AG10803 (cell line): ENCODE data around the gene KIF5A.

Experiments used
- DNase-seq: peaks from one replicate; pipeline ENCODE4 v3.0.0; 2010; ENCODE audit warnings: low read depth
- H3K4me3 ChIP-seq: 2 replicates; pipeline ENCODE4 v1.5.1; 2011; ENCODE audit warnings: mild to moderate bottlenecking, low read length, control low read depth
- TF ChIP-seq, protein P1 (sequence below): conservative IDR thresholded peaks from 2 replicates; pipeline ENCODE4 v1.5.1; 2011; ENCODE audit warnings: mild to moderate bottlenecking, low read length, control low read depth, inconsistent platforms

KIF5A gene

GRCh38 chr12:57579677-57580465 is 30.0 kb downstream of the KIF5A start:
- DNase-seq, result no peak
- TF ChIP-seq, protein P1, sequence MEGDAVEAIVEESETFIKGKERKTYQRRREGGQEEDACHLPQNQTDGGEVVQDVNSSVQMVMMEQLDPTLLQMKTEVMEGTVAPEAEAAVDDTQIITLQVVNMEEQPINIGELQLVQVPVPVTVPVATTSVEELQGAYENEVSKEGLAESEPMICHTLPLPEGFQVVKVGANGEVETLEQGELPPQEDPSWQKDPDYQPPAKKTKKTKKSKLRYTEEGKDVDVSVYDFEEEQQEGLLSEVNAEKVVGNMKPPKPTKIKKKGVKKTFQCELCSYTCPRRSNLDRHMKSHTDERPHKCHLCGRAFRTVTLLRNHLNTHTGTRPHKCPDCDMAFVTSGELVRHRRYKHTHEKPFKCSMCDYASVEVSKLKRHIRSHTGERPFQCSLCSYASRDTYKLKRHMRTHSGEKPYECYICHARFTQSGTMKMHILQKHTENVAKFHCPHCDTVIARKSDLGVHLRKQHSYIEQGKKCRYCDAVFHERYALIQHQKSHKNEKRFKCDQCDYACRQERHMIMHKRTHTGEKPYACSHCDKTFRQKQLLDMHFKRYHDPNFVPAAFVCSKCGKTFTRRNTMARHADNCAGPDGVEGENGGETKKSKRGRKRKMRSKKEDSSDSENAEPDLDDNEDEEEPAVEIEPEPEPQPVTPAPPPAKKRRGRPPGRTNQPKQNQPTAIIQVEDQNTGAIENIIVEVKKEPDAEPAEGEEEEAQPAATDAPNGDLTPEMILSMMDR, result no peak
- H3K4me3 ChIP-seq, result no peak overlapping the region

GRCh38 chr12:57580466-57580795 is 30.6 kb downstream of the KIF5A start:
- TF ChIP-seq, protein P1, result no peak
- no peak for DNase-seq
- no peak overlapping the region for H3K4me3 ChIP-seq

- DNase-seq, result no peak
- TF ChIP-seq, protein P1, result no peak
- no peak overlapping the region for H3K4me3 ChIP-seq
Observed at GRCh38 chr12:57581802-57582201, 32.0 kb downstream of the KIF5A start.

GRCh38 chr12:57582440-57582839 is 32.6 kb downstream of the KIF5A start:
- TF ChIP-seq, protein P1, result no peak
- no peak for DNase-seq
- H3K4me3 ChIP-seq, result no peak overlapping the region

GRCh38 chr12:57583008-57583831 is 33.4 kb downstream of the KIF5A start:
- peak; percentile 77 for DNase-seq
- no peak overlapping the region for H3K4me3 ChIP-seq
- TF ChIP-seq, protein P1, result peak; percentile 90

- no peak overlapping the region for H3K4me3 ChIP-seq
- TF ChIP-seq, protein P1, result no peak
- no peak for DNase-seq
Observed at GRCh38 chr12:57584050-57584449, 34.2 kb downstream of the KIF5A start.

GRCh38 chr12:57584690-57585089 is 34.8 kb downstream of the KIF5A start:
- no peak overlapping the region for H3K4me3 ChIP-seq
- TF ChIP-seq, protein P1, result no peak
- no peak for DNase-seq
